DOHH2 (cell line): Measurements from ENCODE around the gene UGT2B28.
"Not testable (repeated sequence)": the region's sequence is repeated elsewhere in the genome, so short reads cannot be mapped to it uniquely, and the experiment has no call there.

Source experiments
- H3F3A ChIP-seq: fragments of 200-600 bp; sonication (generic), shearing (Covaris generic); 2 replicates; pipeline ENCODE4 v1.6.0; 2016; ENCODE audit warnings: antibody characterized with exemption, mild to moderate bottlenecking; ENCODE audit not compliant: control insufficient read depth, insufficient read depth
- H3K27ac ChIP-seq: fragments of 200-600 bp; sonication (generic); 2 replicates; pipeline ENCODE4 v1.5.1; 2014; ENCODE audit warnings: low read depth, mild to moderate bottlenecking, low read length, moderate library complexity
- H3K27me3 ChIP-seq: fragments of 200-600 bp; sonication (generic); 2 replicates; pipeline ENCODE4 v1.6.1; 2014; ENCODE audit warnings: mild to moderate bottlenecking, low read length, mixed read lengths; ENCODE audit not compliant: control insufficient read depth
- H3K36me3 ChIP-seq: fragments of 200-600 bp; sonication (generic); 2 replicates; pipeline ENCODE4 v1.6.1; 2014; ENCODE audit warnings: mild to moderate bottlenecking, low read length, moderate library complexity, mixed read lengths; ENCODE audit not compliant: control insufficient read depth
- H3K4me1 ChIP-seq: fragments of 200-600 bp; sonication (generic); 2 replicates; pipeline ENCODE4 v1.6.1; 2014; ENCODE audit warnings: mild to moderate bottlenecking, low read length, mixed read lengths; ENCODE audit not compliant: control insufficient read depth
- H3K4me2 ChIP-seq: fragments of 200-600 bp; sonication (generic); 2 replicates; pipeline ENCODE4 v1.6.0; 2014; ENCODE audit warnings: mild to moderate bottlenecking, low read length, moderate library complexity
- H3K4me3 ChIP-seq: fragments of 200-600 bp; sonication (generic); 2 replicates; pipeline ENCODE4 v1.5.1; 2014; ENCODE audit warnings: mild to moderate bottlenecking, low read length, mixed read lengths
- H3K79me2 ChIP-seq: fragments of 200-600 bp; sonication (generic); 2 replicates; pipeline ENCODE4 v1.6.1; 2014; ENCODE audit warnings: mild to moderate bottlenecking, low read length, mixed read lengths; ENCODE audit not compliant: control insufficient read depth
- H3K9me2 ChIP-seq: fragments of 200-600 bp; sonication (generic); replicated peaks from 2 replicates; pipeline ENCODE4 v1.6.1; 2014; ENCODE audit warnings: mild to moderate bottlenecking, low read length, mixed read lengths; ENCODE audit not compliant: control insufficient read depth
- H3K9me3 ChIP-seq: fragments of 200-600 bp; sonication (generic); 2 replicates; pipeline ENCODE4 v1.6.1; 2014; ENCODE audit warnings: antibody characterized with exemption, low read length, mixed read lengths; ENCODE audit not compliant: control insufficient read depth, insufficient read depth
- H4K20me1 ChIP-seq: fragments of 200-600 bp; sonication (generic); 2 replicates; pipeline ENCODE4 v1.6.0; 2014; ENCODE audit warnings: low read depth, mild to moderate bottlenecking, antibody characterized with exemption, low read length, moderate library complexity; ENCODE audit not compliant: control insufficient read depth, insufficient read depth

The UGT2B28 gene

DNA sequence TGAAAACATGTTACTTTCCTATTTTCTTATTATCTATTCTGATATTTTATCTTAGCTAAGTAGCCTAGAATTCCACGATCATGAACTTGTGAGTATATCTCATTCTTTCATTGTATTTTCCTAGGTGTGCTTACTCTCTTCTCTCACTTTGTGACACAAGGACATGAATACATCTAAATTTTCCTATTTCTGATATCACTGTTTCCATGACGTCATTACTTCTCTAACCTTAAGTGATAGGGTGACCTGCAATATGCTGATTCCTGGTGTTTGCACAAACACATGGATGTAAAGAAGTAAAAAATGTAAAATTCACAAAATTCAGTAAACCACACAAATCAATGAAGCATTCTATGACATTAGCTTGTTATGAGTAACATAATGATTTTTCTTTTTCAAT, 29.4 kb upstream of the UGT2B28 start:
- H3K27me3 ChIP-seq, H4K20me1 ChIP-seq, H3K9me3 ChIP-seq, H3K27ac ChIP-seq, H3K9me2 ChIP-seq, H3K36me3 ChIP-seq, H3K79me2 ChIP-seq, H3K4me1 ChIP-seq, H3F3A ChIP-seq, H3K4me2 ChIP-seq, H3K4me3 ChIP-seq: not testable (repeated sequence)

DNA sequence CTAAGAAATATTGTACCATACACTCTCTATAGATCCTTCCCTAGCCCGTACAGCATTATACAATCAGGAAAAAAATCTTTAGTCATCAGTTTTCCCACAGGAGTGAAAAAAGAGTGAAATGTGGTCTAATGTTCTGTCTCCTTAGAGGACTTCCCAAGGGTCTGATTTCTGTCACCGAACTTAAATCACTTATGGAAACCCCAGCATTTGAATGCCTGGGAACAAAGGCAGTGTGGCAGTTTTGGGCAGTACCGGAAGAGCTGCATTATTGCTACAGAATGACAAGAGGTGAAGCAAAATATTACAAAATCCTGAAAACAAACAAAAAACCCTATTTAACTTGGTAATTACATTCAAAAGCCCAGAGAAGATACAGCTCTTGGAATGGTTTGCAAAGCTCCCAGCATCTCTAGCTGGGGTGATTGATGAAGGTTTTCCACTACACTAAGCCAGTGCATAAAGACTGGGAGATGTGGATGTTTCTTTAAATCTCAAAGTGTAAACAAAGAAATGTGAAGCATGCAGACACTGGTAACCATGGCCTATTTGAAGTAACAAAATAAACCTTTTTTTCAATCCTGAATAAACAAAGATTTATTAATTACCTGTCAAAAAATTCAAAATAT, 27.0 kb upstream of the UGT2B28 start:
- H3K4me1 ChIP-seq, H3K79me2 ChIP-seq, H3K4me3 ChIP-seq, H3K27ac ChIP-seq, H3K4me2 ChIP-seq, H3K27me3 ChIP-seq, H3K9me2 ChIP-seq, H4K20me1 ChIP-seq, H3K36me3 ChIP-seq, H3K9me3 ChIP-seq, H3F3A ChIP-seq: not testable (repeated sequence)

DNA sequence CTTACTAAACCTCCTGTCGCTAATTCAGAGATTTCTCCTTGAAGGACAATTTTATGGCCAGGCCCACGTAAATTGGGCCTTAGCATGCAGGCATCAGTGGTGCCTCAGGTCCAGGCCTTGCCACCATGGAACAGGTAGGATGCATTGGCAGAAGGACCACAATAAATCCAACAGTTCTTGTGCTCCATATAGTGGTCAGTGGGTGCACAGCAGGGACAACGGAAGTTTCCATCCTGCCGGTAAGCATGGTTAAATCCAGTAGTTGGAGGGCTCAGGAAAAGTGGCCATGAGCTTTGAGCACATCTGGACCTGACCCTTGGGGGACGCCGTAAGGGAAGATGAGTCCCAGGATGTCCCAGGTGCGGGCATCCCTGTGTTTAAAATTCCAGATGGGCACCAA, 11.7 kb upstream of the UGT2B28 start:
- not testable (repeated sequence) for H3K27me3 ChIP-seq, H3K4me3 ChIP-seq, H3K79me2 ChIP-seq, H4K20me1 ChIP-seq, H3K4me1 ChIP-seq, H3K27ac ChIP-seq, H3K4me2 ChIP-seq, H3K9me2 ChIP-seq, H3F3A ChIP-seq, H3K9me3 ChIP-seq, H3K36me3 ChIP-seq

DNA sequence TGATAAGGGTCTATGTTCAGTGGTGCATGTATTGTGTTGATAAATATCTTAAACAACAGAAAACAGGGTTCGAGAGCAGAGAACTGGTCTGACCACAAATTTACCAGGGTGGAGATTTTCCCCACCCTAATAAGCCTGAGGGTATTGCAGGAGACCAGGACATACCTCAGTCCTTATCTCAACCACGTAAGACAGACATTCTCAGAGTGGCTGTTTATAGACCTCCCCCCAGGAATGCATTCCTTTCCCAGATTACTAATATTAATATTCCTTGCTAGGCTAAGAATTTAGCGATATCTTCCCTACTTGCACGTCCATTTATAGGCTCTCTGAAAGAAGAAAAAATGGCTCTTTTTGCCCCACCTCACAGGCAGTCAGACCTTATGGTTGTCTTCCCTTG, 16.1 kb downstream of the UGT2B28 start:
- H3K79me2 ChIP-seq, H3K9me2 ChIP-seq, H3K9me3 ChIP-seq, H3K27me3 ChIP-seq, H3K27ac ChIP-seq, H3K36me3 ChIP-seq, H3K4me1 ChIP-seq, H4K20me1 ChIP-seq, H3K4me3 ChIP-seq, H3K4me2 ChIP-seq, H3F3A ChIP-seq: not testable (repeated sequence)

DNA sequence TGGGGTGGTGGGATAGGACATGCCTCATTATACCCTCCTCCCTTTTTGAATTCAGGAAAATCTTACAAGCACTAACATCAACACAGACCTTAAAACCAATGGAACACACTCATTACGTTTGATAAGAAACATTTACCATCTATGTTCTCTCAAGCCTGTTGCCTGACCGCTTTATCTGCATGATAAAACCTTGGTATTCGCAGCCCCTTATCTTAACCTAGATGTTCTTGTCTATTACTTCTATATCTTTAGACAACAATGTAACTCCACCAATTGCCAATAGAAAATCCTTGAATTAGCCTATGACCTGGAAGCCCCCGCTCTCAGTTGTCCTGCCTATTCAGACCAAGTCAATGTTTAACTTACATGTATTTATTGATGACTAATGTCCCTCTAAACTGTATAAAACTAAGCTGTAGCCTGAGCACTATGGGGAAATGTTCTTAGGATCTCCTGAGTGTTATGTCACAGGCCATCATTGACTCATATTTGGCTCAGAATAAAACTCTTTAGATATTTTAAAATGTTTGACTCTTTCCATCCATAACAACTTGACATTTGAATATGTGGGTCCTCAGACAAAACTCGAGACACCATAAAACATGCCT, 28.3 kb downstream of the UGT2B28 start:
- H3K4me3 ChIP-seq, H3K27me3 ChIP-seq, H3K9me3 ChIP-seq, H4K20me1 ChIP-seq, H3K9me2 ChIP-seq, H3F3A ChIP-seq, H3K27ac ChIP-seq, H3K36me3 ChIP-seq, H3K4me1 ChIP-seq, H3K4me2 ChIP-seq, H3K79me2 ChIP-seq: not testable (repeated sequence)

DNA sequence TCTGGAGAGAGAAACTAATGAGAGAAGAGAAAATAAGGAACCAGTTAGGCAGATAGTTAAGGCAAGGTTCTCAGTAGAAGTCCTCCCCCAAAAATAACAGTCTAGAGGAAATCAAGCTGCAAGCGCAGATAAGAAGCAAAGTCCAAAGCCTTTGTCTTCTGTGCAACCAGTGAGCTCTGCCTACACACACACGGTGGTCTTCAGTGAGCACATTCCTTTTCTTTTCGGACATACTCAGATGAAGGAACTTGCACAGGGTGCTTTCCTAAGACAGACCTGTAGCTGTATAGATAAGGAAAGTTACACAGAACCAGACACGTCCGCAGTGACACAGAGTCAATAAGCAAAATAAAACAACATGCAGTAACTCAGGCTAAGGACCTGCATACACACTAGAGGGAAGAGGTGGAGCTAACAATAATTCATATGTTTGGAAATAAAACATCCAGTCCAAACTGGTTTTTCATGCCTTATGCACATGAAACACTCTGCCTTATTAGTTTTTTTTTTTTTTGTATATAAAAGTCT, 29.3 kb downstream of the UGT2B28 start:
- H3K27me3 ChIP-seq, H3K36me3 ChIP-seq, H3K4me1 ChIP-seq, H3K4me3 ChIP-seq, H3K9me3 ChIP-seq, H3F3A ChIP-seq, H3K27ac ChIP-seq, H3K79me2 ChIP-seq, H3K4me2 ChIP-seq, H4K20me1 ChIP-seq, H3K9me2 ChIP-seq: not testable (repeated sequence)

DNA sequence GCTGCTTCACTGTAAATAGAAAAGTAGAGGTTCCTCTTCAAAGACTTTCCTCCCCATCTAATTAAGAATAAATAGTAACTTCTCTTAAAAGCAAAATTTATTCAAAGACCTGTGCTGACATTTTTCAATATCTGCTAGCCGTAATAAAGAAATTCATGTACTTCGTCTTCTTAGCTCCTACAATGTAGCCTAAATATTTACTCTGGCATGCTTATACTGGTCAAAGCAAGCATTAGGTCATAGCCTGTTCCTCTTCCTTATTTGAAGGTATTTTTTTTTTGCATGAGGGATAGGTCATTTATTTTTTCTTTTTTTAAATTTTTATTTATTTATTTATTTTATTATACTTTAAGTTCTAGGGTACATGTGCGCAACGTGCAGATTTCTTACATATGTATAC, 30.0 kb downstream of the UGT2B28 start:
- not testable (repeated sequence) for H3K27ac ChIP-seq, H3K4me1 ChIP-seq, H3K4me3 ChIP-seq, H3F3A ChIP-seq, H3K79me2 ChIP-seq, H3K9me3 ChIP-seq, H3K9me2 ChIP-seq, H4K20me1 ChIP-seq, H3K4me2 ChIP-seq, H3K27me3 ChIP-seq, H3K36me3 ChIP-seq
